ENCODE data around the gene ELP4. TPM values are rescaled to one million over a fixed set of nuclear protein-coding genes. Genes with fewer than 3 reads are reported as not detected.
A peak's percentile ranks its signal among the peaks of the same experiment; 100 is the strongest.

The ELP4 gene
- total RNA-seq, 1 experiment from 2014 or later = 19.4 TPM

DNA sequence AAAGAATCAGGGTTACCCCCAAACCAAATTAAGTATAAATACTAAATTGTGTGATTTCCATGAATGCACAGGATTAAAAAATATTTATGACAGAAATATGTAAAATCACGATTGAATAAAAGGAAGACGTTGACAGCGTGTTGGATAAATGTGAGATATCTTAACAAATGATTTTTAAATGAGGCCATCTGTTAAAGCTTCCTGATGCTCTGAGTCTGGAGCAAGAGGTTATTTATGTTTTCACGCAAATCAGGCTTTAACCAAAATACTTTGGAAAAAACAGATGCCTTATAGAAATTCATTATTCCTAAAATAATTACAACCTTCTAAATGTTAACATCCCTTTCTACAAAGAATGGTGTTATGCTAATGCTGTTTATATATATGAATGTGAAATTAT, 178.3 kb downstream of the ELP4 start:
- no peak for ATAC-seq
- TF ChIP-seq EZH2phosphoT487 (IDR thresholded peaks at IDR 0.05; ENCODE audit: borderline replicate concordance, low read length) (no peak), CTCF (conservative IDR thresholded peaks at IDR 0.05; ENCODE audit: low read depth, low read length) (no peak), EZH2 (IDR thresholded peaks at IDR 0.05; ENCODE audit: low read length, unreplicated experiment) (no peak)
- Histone ChIP-seq H3F3A (ENCODE audit: low read length, unreplicated experiment) (no peaks in the 10 kb centered on the region), H3K27ac (ENCODE audit: low read length) (no peak overlapping the region), H3K27me3 (ENCODE audit: low read length) (no peaks in the 10 kb centered on the region), H2AFZ (ENCODE audit: low read length) (no peak overlapping the region), H3K36me3 (ENCODE audit: low read depth, low read length) (no peaks in the 10 kb centered on the region), H3K4me2 (ENCODE audit: low read length) (no peak overlapping the region), H3K4me3 (ENCODE audit: low read length) (no peak overlapping the region), H3K9ac (ENCODE audit: low read length) (no peak overlapping the region), H3K9me3 (ENCODE audit: low read length) (no peaks in the 10 kb centered on the region), H4K20me1 (ENCODE audit: low read length) (no peaks in the 10 kb centered on the region), H3K9me2 (replicated peaks; ENCODE audit: low read length) (no peaks in the 10 kb centered on the region), H3K79me2 (ENCODE audit: low read length) (no peaks in the 10 kb centered on the region), H3K4me1 (ENCODE audit: insufficient read depth, low read length) (peaks cover 37% of the 10 kb centered on the region)
- BruUV-seq (replicated peaks) = no TSS peak
- ChIA-PET POLR2A (ENCODE audit: unreplicated experiment) (no interaction called here), CTCF (no interaction called here)
- no peak for DNase-seq
- intact Hi-C loops (cut with micrococcal nuclease) = no loop called here

GRCh38 chr11:31689559-31689958, 180.0 kb downstream of the ELP4 start:
- POLR2A ChIA-PET (ENCODE audit: unreplicated experiment) = no interaction called here
- no TSS peak for BruUV-seq (replicated peaks)
- no peak overlapping the region for H3K27ac ChIP-seq (ENCODE audit: low read length)
- TF ChIP-seq EZH2 (IDR thresholded peaks at IDR 0.05; ENCODE audit: low read length, unreplicated experiment) (no peak), CTCF (conservative IDR thresholded peaks at IDR 0.05; ENCODE audit: low read depth, low read length) (no peak), EZH2phosphoT487 (IDR thresholded peaks at IDR 0.05; ENCODE audit: borderline replicate concordance, low read length) (no peak)
- H2AFZ ChIP-seq (ENCODE audit: low read length) = no peak overlapping the region
- H3K79me2 ChIP-seq (ENCODE audit: low read length) = no peaks in the 10 kb centered on the region
- CTCF ChIA-PET = no interaction called here
- no peak overlapping the region for H3K4me3 ChIP-seq (ENCODE audit: low read length)
- H3K9me3 ChIP-seq (ENCODE audit: low read length) = no peaks in the 10 kb centered on the region
- no peaks in the 10 kb centered on the region for H4K20me1 ChIP-seq (ENCODE audit: low read length)
- no peaks in the 10 kb centered on the region for H3K36me3 ChIP-seq (ENCODE audit: low read depth, low read length)
- intact Hi-C loops (cut with micrococcal nuclease) = no loop called here
- no peak overlapping the region for H3K4me2 ChIP-seq (ENCODE audit: low read length)
- H3K4me1 ChIP-seq (ENCODE audit: insufficient read depth, low read length) = peaks cover 32% of the 10 kb centered on the region
- no peaks in the 10 kb centered on the region for H3K27me3 ChIP-seq (ENCODE audit: low read length)
- DNase-seq (no peak), ATAC-seq (no peak)
- no peaks in the 10 kb centered on the region for H3F3A ChIP-seq (ENCODE audit: low read length, unreplicated experiment)
- H3K9me2 ChIP-seq (replicated peaks; ENCODE audit: low read length) = no peaks in the 10 kb centered on the region
- no peak overlapping the region for H3K9ac ChIP-seq (ENCODE audit: low read length)

GRCh38 chr11:31690041-31690440, 180.5 kb downstream of the ELP4 start:
- TF ChIP-seq CTCF (conservative IDR thresholded peaks at IDR 0.05; ENCODE audit: low read depth, low read length) (no peak), EZH2phosphoT487 (IDR thresholded peaks at IDR 0.05; ENCODE audit: borderline replicate concordance, low read length) (no peak), EZH2 (IDR thresholded peaks at IDR 0.05; ENCODE audit: low read length, unreplicated experiment) (no peak)
- ChIA-PET POLR2A (ENCODE audit: unreplicated experiment) (no interaction called here), CTCF (no interaction called here)
- Histone ChIP-seq H2AFZ (ENCODE audit: low read length) (no peak overlapping the region), H3K36me3 (ENCODE audit: low read depth, low read length) (no peaks in the 10 kb centered on the region), H3K9me2 (replicated peaks; ENCODE audit: low read length) (no peaks in the 10 kb centered on the region), H3K9ac (ENCODE audit: low read length) (no peak overlapping the region), H3K9me3 (ENCODE audit: low read length) (no peaks in the 10 kb centered on the region), H3K4me1 (ENCODE audit: insufficient read depth, low read length) (peaks cover 28% of the 10 kb centered on the region), H3K4me3 (ENCODE audit: low read length) (no peak overlapping the region), H3K27ac (ENCODE audit: low read length) (no peak overlapping the region), H4K20me1 (ENCODE audit: low read length) (no peaks in the 10 kb centered on the region), H3K4me2 (ENCODE audit: low read length) (no peak overlapping the region), H3K79me2 (ENCODE audit: low read length) (no peaks in the 10 kb centered on the region), H3K27me3 (ENCODE audit: low read length) (no peaks in the 10 kb centered on the region), H3F3A (ENCODE audit: low read length, unreplicated experiment) (no peaks in the 10 kb centered on the region)
- peak; percentile 33 for ATAC-seq
- DNase-seq = no peak
- no TSS peak for BruUV-seq (replicated peaks)
- intact Hi-C loops (cut with micrococcal nuclease) = no loop called here

All from PC-3 (cell line).